Measurements from ENCODE around the gene C10orf105. TPM values are rescaled to one million over a fixed set of nuclear protein-coding genes. Genes with fewer than 3 reads are reported as not detected.

Gene C10orf105
- total and polyA plus RNA-seq, 9 donors, result 0.08 to 0.48 (median 0.19) TPM

- H3K9me3 ChIP-seq (replicated peaks; ENCODE audit: control insufficient read depth, low read depth, low read length), result no peaks in the 10 kb centered on the region
- no peak overlapping the region for H3K27ac ChIP-seq (ENCODE audit: low read length)
- no peaks in the 10 kb centered on the region for H3K36me3 ChIP-seq (ENCODE audit: control insufficient read depth, insufficient read depth, low read length)
- 56% methylated on average over 15 of the region's 28 CpGs for WGBS (ENCODE audit: insufficient coverage)
- no peaks in the 10 kb centered on the region for H3K4me1 ChIP-seq (ENCODE audit: control insufficient read depth, insufficient read depth, low read length)
- H3K4me3 ChIP-seq (ENCODE audit: low read length), result no peak overlapping the region
- no peak for DNase-seq
- peaks cover 11% of the 10 kb centered on the region for H3K27me3 ChIP-seq (ENCODE audit: control insufficient read depth, insufficient read depth, low read length)
Observed at GRCh38 chr10:71661779-71662336, 57.7 kb downstream of the C10orf105 start.

Other genes with a start within 250 kb of the C10orf105 start
- 23.5 TPM for gene VSIR, start 53.7 kb upstream of the C10orf105 start, total RNA-seq
- 10 to 100 TPM; 30.0 to 45.0 (median 34.8) TPM for gene VSIR, start 53.7 kb upstream of the C10orf105 start, polyA plus RNA-seq (ENCODE audit: insufficient read depth in 1 of 8, insufficient read length in 8 of 8, low replicate concordance in 1 of 8)
- 414 TPM for gene PSAP, start 131.5 kb upstream of the C10orf105 start, total RNA-seq
- 100 to 1,000 TPM; 430 to 581 (median 485) TPM for gene PSAP, start 131.5 kb upstream of the C10orf105 start, polyA plus RNA-seq (ENCODE audit: insufficient read depth in 1 of 8, insufficient read length in 8 of 8, low replicate concordance in 1 of 8)
- 12.3 TPM for gene CHST3, start 244.6 kb upstream of the C10orf105 start, total RNA-seq
- 10 to 100 TPM; 10.2 to 19.0 (median 14.3) TPM for gene CHST3, start 244.6 kb upstream of the C10orf105 start, polyA plus RNA-seq (ENCODE audit: insufficient read depth in 1 of 8, insufficient read length in 8 of 8, low replicate concordance in 1 of 8)